IPS-NIHi7 (cell line): ENCODE measurements around the gene SPCS3.
"Not testable (repeated sequence)": the region's sequence is repeated elsewhere in the genome, so short reads cannot be mapped to it uniquely, and the experiment has no call there.

Experiments used
- DNase-seq: peaks from one replicate; pipeline ENCODE4 v3.0.0; 2012; ENCODE audit warnings: mixed read lengths; ENCODE audit errors: extremely low spot score

Gene SPCS3

GRCh38 chr4:176345346-176345745 lies 25.6 kb downstream of the SPCS3 start:
- not testable (repeated sequence) for DNase-seq

- DNase-seq = not testable (repeated sequence)
These were observed 27.1 kb downstream of the SPCS3 start for GRCh38 chr4:176346836-176347235.

GRCh38 chr4:176350671-176351070 lies 30.9 kb downstream of the SPCS3 start:
- no peak for DNase-seq

GRCh38 chr4:176354884-176355283 lies 35.1 kb downstream of the SPCS3 start:
- no peak for DNase-seq

- DNase-seq = no peak
These were observed 37.8 kb downstream of the SPCS3 start for GRCh38 chr4:176357359-176358082.

GRCh38 chr4:176358083-176358469 lies 38.3 kb downstream of the SPCS3 start:
- DNase-seq = no peak

GRCh38 chr4:176359590-176359989 lies 39.8 kb downstream of the SPCS3 start:
- DNase-seq = no peak

- DNase-seq = no peak
These were observed 40.7 kb downstream of the SPCS3 start for GRCh38 chr4:176360446-176360845.

GRCh38 chr4:176363072-176363471 lies 43.3 kb downstream of the SPCS3 start:
- DNase-seq = no peak

GRCh38 chr4:176367771-176368465 lies 48.2 kb downstream of the SPCS3 start:
- DNase-seq = no peak

- DNase-seq = no peak
These were observed 56.4 kb downstream of the SPCS3 start for GRCh38 chr4:176376032-176376614.

GRCh38 chr4:176377780-176378179 lies 58.0 kb downstream of the SPCS3 start:
- no peak for DNase-seq

GRCh38 chr4:176380352-176381157 lies 60.8 kb downstream of the SPCS3 start:
- no peak for DNase-seq
